H4 (cell line): Measurements from ENCODE around the gene SLC17A7. TPM values are rescaled to one million over a fixed set of nuclear protein-coding genes. Genes with fewer than 3 reads are reported as not detected.

Source experiments
- DNase-seq: peaks from one replicate; pipeline ENCODE4 v3.0.0-alpha.2; 2015; ENCODE audit warnings: low spot score
- total RNA-seq: library from RNA; depleted of rRNA; stranded (reverse); fragments of >200 nt; shearing (Covaris generic); gene quantifications from 2 replicates; pipeline ENCODE4 v1.2.3, GENCODE V29; 2014

SLC17A7 gene
- total RNA-seq, 1 experiment from 2014 or later: 0.45 TPM

DNA sequence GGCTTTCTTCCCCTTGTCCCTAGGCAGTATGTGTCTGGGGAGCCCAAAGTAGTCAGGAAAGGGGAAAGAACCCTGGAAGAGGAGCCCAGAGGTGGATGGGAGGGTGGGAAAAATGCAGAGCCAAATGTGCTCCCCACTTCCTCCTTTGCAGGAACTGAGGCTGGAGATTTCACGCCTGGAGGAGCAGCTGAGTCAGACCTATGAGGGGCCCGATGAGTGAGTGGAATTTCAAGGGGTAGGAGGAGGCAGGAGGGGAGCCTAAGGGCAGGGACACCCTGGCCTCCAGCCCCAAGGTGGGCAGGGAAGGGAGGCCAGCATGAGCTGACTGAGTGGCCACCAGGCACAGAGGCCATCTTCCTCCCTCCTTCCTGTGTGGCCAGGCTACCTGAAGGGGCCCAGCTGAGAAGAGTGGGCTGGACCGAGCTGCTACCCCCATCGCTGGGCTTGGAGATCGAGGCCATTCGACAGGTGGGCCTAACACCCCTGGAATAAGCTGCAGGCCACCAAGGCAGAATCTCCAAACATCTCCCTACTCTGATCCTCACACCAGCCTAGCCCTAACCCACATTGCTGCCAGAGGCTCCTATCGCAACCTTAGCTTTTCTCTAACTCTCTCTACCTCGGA is 32.4 kb downstream of the SLC17A7 start:
- no peak for DNase-seq

DNA sequence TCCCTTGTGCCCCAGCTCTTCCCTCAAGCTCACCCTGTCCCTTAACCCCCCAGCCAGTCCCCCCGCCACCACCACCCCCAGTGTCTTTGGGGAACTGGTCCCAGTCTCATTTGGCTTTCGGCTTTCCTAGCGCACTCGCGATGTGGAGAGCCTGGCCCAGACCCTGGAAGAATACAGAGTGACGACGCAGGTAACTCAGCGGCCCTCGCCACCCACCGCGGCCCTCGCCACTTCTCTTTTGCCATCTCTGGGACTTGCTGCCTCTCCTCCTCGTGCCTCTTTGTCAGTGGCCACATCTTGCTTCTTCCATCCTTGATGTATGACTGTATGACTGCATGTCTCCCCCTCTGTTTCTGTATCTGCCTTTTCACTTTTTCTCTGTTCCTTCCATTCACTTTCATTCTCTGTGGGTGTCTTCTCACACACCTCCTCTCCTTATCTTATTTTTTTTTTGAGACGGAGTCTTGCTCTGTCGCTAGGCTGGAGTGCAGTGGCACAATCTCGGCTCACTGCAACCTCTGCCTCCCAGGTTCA is 33.8 kb downstream of the SLC17A7 start:
- DNase-seq: no peak

DNA sequence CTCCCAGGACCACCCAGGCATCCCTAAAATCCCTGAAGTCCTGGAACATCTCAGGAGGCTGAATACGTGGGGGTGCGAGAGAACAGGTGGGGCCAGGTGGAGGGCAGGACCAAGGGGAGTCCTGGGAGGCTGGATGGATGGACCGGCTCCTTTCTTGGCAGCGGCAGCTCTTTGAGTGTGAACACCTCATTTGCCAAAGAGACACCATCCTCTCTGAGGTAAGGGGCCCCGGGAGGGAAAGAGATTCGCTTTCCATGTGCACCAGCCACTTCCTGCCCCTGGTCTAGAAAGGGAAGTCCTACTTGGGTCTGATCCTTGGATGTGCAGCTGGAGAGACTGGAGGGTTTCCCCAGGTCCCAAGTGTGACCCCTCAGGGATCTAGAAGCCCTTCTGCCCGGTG is 34.2 kb downstream of the SLC17A7 start:
- DNase-seq: no peak

DNA sequence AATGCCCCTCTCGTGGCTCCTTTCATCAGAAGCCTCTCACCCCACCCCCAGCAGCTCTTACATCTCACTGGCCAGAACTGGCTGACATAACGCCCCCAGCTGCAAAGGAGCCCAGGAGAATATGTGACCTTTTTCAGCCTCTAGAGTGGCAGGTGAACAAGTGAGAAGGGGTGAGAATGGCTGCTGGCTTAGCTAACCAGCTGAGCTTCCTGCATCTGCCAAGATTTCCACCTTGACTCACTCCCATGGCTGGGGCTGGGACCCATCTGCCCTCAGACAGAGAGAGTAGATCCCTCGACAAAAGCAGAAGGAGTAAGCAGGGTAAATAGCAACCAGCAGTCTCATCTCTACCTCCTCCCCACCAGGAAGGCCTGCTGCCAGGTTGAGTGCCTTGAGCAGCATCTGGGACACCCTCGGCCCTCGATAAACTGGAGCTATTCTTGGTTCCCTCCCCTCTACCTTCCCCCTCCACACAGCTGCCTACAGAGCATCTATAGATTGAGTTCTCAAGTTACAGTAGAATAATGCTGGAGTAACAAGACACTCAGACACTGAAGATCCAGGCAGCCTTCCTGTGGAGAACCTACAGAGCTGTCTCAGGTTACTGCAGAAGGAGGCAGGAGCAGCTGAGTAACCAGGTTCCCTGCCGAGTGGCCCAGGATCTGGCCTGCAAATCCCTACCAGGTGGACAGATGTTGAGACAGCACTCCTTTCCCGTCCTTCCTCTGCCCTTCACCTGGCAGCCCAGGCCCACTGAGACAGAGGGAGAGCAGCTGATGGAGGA is 37.7 kb downstream of the SLC17A7 start:
- DNase-seq: no peak

DNA sequence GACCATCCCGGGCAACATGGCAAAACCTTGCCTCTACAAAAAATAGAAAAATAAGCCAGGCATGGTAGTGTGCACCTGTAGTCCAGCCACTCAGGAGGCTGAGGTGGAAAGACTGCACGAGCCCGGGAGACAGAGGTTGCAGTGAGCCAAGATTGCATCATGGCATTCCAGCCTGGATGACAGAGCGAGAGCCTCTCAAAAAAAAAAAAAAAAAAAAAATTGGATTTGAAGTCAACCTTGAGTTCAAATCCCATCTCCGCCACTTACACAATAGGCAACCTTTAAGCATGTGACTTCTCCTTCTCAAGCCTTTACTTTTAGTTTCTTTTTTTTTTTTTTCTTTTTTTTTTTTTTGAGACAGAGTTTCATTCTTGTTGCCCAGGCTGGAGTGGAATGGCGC is 41.3 kb downstream of the SLC17A7 start:
- no peak for DNase-seq

DNA sequence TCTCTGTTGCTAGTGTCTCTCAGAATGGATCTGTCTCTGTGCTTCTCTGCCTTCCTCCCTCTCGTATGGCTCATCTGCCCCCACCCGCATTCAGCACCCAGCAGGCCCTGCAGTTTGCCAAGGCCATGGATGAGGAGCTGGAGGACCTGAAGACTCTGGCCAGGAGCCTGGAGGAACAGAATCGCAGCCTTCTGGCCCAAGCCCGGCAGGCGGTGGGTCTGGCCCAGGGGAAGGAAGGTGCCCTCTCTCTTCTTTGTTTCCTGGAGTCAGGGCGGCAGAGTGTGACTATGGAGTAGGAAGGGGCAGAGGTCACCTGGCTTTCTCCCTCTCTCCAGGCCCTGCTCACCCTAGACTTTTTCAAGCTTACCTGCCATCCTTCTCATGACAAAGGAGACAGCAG is 42.4 kb downstream of the SLC17A7 start:
- no peak for DNase-seq

DNA sequence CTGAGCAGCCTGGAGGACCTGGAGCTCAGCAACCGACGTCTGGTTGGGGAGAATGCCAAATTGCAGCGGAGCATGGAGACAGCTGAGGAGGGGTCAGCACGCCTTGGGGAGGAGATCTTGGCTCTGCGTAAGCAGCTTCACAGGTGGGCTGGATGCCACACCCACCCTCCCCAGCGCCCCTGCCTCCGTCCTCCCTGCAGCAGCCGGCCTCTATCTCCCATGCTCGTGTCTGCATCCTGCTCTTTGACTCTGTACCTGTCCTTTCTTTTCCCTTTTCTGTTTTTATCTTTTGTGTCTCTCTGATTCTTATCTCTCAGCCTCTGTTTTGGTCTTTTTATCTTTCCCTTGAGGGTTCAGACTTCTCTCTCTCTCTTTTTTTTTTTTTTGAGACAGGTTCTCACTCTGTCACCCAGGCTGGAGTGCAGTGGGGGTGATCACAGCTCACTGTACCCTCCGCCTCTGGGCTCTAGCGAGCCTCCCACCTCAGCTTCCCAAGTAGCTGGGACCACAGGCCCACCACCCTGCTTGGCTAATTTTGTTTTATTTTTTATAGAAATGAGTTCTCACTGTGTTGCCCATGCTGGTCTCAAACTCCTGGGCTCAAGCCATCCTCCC is 43.2 kb downstream of the SLC17A7 start:
- no peak for DNase-seq

DNA sequence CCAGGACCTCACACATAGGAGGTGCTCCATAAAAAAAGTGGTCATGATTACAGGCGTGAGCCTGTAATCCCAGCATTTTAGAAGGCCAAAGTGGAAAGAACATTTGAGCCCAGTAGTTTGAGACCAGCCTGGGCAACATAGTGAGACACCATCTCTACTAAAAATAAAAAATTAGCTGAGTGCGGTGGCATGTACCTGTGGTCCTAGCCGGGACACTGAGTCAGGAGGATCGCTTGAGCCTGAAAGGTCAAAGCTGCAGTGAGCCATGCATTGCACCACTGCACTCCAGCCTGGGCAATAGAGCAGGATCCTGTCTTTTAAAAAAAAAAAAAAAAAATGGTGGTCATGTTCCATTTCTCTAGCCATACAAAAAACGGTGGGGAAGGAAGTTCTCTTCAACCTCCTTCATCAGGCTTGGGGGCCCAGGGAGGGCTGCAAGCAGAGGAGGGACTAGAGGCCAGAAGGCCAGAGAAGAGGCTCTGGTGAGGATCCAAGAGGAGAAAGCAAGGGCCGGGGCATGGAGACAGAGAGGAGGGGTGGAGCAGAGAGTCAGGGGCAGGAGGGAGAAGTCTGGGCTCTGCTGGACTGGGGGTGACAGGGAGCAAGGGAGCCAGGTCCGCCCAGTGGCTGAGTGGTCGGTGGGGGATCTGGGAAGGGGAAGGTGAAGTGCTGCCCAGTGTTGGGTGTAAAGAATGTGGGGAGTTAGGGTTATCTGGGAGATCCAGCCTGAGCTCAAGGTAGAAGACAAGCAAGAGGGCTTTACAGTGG is 44.4 kb downstream of the SLC17A7 start:
- DNase-seq: no peak

DNA sequence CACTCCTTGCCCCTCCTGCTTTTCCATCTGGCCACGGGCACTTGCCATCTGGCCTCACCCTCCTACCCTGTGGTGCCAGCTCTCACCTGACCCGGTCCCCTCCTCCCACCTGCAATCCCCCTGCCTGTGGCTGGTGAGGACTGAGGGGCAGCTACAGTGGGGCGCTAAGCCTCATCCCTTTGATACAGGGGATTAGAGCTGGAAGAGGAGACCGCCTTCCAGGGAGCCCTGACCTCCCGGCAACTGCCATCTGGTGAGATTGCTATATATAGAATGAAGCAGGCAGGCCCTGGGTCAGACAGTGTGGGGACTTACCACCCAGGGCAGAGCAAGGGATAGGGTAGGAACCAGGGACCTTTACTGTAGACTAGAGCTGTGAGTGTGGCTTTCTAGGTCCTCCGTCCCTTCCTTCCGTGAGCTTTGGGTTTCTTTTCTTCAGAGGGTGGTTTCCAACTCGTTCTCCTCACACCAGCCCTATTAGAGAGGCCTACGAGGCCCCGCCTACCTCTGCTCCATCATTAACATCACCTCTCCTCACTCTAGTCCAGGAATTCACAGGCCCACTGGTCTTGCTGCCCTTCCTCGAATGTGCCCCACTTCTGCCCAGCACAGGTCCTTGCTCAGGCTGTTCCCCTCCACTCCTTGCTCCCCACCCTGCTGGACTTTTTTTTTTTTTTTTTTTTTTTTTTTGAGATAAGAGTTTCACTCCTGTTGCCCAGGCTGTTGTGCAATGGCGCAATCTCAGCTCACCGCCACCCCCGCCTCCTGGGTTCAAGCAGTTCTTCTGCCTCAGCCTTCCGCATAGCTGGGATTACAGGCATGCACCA is 45.5 kb downstream of the SLC17A7 start:
- DNase-seq: no peak

DNA sequence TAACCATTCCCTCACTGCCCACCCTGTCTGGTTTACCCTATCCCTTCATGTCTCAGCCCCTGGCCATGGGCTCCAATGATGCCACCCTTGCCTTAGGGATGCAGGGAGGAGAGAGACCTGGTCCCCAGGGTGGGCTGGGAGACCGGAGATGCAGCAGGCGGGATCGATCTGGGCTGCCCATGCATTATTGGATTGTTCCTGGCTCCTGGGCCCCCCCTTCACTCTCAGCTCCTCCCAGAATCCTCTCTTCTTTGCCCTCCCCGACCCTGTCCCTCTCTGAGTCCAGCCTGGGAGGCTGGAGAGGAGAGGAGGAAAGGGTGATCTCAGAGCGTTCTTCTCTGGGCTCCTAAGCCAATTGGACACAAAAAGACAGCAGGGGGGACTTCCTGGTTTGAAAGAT is 47.4 kb downstream of the SLC17A7 start:
- DNase-seq: no peak

DNA sequence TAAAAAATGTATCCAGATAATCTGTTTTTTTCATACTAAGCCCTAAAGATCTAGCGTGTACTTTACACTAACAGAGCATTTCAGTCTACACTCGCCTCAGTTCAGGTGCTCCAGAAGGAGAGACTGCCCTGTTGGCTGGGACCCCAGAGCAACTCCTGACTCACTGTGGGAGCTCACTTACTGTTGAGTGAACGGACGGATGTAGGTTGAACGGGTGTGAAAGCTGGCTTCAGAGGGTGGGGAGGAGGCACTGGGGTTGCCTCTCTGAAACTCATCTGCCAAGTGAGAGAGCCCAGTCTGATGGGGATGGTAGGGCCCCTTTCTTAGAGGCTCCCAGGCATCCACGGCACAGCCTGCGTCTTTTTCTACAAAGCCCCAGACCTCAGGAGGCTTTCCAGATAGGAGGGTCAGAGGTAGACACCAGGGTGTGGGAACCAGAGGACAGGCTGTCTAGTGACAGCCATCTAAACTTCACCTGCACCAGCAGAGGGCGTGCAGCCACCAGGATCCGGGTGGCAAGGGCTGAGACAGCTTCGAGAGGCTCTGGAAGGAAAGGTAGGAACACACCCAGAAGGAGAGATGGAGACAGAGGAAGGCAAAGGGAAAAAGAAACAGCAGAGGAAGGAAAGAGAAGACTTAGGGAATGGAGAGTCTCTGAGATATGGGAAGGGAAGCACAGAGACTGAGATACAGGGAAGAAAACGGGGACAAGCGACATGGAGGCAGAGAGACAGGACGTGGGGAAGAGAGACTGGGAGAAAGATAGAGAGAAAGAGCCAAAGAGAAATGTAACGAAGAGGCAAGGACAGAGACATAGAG is 49.5 kb downstream of the SLC17A7 start:
- peak; percentile 80 for DNase-seq

DNA sequence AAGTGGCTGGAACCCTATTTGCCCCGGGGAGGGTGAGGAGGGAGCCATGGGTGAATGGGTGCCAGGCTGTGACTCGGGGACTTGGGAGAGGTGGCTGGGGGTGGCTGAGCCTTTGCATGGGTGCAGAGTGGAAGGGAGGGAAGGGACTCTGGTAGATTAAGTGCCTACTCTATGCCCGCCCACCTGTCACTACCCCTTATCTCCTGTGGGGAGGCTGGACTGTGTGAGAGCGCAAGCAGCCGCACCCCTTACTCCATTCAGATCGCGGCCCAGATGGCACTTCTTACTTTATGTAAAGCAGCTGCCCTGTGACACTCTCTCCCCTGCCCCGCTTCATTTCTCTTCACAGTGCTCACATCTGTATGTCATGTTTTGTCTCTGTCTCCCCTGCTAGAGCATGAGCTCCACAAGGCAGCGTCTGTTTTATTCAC is 50.4 kb downstream of the SLC17A7 start:
- no peak for DNase-seq

DNA sequence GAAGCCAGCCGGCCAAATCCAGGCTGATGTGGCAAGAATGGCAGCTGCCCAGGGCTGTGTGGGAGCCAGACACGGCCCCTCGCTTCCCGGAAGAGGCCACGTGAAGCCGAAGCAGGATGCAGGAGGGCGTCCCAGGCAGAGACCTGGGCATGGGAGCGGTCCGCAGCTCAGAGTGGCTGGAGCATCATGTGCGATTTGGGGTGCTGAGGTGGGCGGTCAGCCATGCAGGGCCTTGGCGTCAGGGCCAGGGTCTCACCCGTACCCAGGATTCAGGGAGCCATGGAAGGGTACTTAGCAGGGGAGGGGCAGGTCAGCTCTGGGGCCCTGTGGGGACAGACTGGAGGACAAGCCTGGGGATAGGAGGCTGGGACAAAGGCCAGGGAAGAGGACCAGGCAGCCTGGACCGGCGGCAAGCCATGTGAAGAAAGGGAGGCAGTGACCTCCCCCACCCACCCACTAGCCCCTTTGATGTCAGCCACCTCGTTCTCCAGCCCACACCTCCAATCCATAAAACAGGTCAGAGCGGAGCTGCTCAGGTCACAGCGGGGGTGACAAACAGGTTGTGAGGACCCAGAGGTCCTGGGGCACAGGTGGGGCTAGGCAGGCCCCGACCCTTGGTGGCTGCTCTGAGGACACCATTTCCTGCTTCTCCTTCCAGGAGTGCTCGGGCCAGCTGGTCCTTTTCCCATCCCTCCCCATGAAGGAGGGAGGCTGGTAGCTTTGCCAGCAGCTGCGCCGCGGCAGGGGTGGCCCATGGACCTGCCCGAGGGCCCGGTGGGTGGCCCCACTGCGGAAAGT is 51.0 kb downstream of the SLC17A7 start:
- DNase-seq: no peak

DNA sequence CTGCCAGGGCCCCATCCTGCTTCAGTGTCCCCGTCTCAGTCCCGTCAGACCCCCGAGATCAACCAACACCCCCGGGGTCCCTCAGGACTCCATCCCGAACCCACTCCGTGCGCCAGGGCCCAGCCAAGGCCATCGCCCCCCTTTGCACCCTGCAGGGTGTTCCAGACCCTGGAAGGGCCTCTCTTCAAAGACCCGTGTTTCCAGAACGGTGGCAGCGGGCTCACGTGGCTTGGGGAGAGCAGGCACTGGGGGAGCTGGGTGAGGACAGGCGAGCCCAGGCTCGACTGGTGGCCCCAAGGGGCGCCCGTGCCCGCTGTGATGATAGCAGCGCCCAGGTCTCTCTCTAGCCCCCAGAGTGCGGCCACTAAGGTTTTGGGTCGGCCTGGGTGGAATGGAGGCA is 51.9 kb downstream of the SLC17A7 start:
- DNase-seq: no peak

DNA sequence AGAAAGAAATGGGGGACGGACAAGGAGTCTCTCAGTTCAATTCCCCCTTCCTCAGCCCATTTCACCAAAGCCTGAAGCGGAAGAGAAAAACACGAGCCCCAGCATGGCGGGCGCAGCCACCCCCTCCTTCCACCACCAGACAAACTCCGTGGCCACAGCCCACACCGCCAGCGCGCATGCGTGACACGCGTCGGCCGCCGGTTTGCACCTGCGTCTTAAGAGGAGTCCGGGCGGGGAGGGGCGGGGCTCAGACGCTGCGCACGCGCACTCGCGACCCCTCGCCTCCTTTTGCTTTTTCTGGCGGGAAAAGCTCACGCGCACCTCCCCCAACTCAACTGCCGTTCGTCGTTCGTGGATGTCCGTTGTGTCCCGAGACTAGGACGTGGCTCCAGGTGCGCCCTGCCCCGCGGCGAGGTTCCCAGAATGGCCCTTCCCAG is 53.4 kb downstream of the SLC17A7 start, which contains the start of gene KASH5:
TSS of gene KASH5 (plus strand) at position 314 of the 437 bp plus-strand sequence. CDS start 2,635 bp downstream, outside the sequence.
- no peak for DNase-seq

DNA sequence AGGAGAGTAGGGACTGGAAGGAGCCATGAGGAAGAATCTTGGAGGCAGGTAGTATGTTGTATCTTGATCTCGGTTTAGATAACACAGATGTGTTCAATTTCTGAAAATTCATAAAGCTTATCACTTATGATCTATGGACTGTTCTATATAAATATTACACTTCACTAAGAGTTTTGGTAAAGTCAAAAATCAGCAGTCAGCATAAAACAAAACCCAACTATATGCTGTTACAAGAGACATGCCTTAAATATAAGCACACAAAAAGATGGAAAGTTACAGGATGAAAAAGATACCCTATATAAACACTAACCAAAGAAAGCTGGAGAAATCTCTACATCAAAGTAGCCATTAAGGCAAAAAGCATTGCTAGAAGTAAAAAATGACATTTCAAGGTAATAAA is 57.7 kb downstream of the SLC17A7 start:
- DNase-seq: no peak

DNA sequence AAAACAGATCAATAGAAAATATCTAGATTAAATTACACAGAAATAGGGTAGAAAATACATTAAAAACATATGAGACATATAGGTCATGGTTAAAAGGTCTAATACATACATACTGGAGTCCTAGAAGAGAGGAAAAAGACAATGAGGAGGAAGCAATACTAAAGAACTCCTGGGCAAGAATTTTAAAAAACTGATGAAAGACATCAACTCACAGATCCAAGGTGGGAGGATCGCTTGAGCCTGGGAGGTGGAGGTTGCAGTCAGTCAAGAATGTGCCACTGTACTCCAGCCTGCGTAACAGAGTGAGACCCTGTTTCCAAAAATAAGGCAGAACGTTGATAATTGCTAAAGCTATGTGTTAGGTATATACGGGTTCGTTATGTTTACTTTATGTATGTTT is 58.7 kb downstream of the SLC17A7 start:
- no peak for DNase-seq

DNA sequence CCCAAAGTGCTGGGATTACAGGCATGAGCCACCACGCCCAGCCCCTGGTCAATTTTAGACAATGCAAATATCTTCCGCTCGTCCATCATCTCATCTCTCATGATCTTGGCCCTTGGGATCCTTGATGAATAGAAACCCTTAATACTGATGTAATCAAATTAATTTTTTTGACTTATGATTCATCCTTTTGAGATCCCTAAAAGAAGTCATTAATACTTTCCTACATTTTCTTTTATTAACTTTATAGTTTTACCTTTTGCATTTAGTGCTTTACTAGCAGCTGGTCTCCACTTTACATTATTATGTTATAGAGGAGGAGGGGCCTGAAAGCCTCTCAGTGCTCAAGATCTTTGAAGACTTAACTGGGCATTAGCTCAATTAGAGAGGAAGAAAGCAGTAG is 60.9 kb downstream of the SLC17A7 start:
- no peak for DNase-seq
